ENCODE measurements around the gene STIM2.

DNA sequence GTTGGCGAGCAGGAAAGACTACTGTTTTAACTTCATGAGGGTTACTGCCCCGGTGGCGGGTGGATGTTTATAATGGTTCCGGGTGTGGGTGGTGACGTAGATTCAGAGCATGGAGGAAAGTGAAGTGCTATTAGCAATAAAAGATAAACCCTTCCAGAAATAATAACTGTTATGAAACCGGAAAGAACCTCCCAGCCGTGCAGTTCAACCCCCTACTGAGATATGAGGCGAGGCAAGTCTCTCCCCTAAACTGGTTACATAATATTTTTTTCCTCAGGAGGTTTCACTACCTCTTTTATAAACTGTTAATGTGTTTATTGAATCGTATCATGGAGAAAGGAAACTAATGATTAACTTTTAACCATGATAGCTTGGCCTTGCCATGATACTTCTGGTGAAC, 33.9 kb upstream of the STIM2 start:
- TF ChIP-seq, protein P1, sequence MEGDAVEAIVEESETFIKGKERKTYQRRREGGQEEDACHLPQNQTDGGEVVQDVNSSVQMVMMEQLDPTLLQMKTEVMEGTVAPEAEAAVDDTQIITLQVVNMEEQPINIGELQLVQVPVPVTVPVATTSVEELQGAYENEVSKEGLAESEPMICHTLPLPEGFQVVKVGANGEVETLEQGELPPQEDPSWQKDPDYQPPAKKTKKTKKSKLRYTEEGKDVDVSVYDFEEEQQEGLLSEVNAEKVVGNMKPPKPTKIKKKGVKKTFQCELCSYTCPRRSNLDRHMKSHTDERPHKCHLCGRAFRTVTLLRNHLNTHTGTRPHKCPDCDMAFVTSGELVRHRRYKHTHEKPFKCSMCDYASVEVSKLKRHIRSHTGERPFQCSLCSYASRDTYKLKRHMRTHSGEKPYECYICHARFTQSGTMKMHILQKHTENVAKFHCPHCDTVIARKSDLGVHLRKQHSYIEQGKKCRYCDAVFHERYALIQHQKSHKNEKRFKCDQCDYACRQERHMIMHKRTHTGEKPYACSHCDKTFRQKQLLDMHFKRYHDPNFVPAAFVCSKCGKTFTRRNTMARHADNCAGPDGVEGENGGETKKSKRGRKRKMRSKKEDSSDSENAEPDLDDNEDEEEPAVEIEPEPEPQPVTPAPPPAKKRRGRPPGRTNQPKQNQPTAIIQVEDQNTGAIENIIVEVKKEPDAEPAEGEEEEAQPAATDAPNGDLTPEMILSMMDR (IDR thresholded peaks at IDR 0.05; ENCODE audit: low read length) = no peak
- TF ChIP-seq EZH2 (optimal IDR thresholded peaks at IDR 0.05; ENCODE audit: low read depth, low read length) (no peak), EZH2phosphoT487 (IDR thresholded peaks at IDR 0.05; ENCODE audit: low read length) (no peak)

All from MM.1S (cell line).